Osteocyte (in vitro differentiated cells): ENCODE data around the gene RSL24D1. TPM values are rescaled to one million over a fixed set of nuclear protein-coding genes. Genes with fewer than 3 reads are reported as not detected.
A peak's percentile ranks its signal among the peaks of the same experiment; 100 is the strongest.

ENCODE experiments used
- DNase-seq: peaks from one replicate; pipeline ENCODE4 v3.0.0; 2021; ENCODE audit warnings: mixed read lengths; ENCODE audit not compliant: unreplicated experiment; ENCODE audit errors: extremely low spot score
- H3K27ac Mint-ChIP-seq: one replicate; pipeline ENCODE4 v1.8.0; 2021; ENCODE audit warnings: mild to moderate bottlenecking, mixed read lengths; ENCODE audit not compliant: unreplicated experiment
- H3K27me3 Mint-ChIP-seq: one replicate; pipeline ENCODE4 v1.8.0; 2021; ENCODE audit warnings: mixed read lengths; ENCODE audit not compliant: unreplicated experiment
- H3K36me3 Mint-ChIP-seq: one replicate; pipeline ENCODE4 v1.8.0; 2021; ENCODE audit warnings: mixed read lengths; ENCODE audit not compliant: unreplicated experiment
- H3K4me1 Mint-ChIP-seq: one replicate; pipeline ENCODE4 v1.8.0; 2021; ENCODE audit warnings: mixed read lengths; ENCODE audit not compliant: unreplicated experiment
- H3K4me3 Mint-ChIP-seq: one replicate; pipeline ENCODE4 v1.8.0; 2021; ENCODE audit warnings: mild to moderate bottlenecking, moderate library complexity, mixed read lengths; ENCODE audit not compliant: unreplicated experiment
- H3K9me3 Mint-ChIP-seq: one replicate; pipeline ENCODE4 v1.8.0; 2021; ENCODE audit warnings: mixed read lengths; ENCODE audit not compliant: unreplicated experiment
- total RNA-seq: library from RNA; stranded (reverse); gene quantifications from 2 replicates; pipeline ENCODE4 v1.2.1, GENCODE V29; 2021
- TF ChIP-seq, protein P1 (sequence below): fragments of 200-600 bp; sonication (generic); IDR thresholded peaks from 2 replicates; pipeline ENCODE4 v1.5.0; 2021; ENCODE audit warnings: antibody characterized with exemption, mild to moderate bottlenecking, moderate library complexity

The RSL24D1 gene
- total RNA-seq, 1 donor from 2014 or later: 76.2 TPM

DNA sequence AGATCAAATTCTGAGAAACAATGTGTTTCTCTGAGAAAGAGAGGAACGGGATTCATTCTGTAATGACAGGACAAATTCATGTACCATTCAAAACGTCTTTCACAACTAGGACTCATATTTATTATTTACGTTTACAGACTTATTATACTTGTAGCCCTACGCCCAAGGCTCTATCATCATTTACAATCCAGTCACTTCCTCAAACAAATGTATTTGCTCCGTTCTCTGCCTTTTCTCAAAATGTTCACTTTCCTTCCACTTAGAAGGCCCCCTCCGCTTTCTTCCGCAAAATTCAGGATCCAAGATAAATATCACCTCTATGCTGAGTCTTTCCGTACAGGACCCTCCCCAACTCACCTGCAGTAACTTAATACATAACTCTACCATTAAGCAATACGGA is 745 bp downstream of the RSL24D1 start:
- no peak for DNase-seq
- TF ChIP-seq, protein P1, sequence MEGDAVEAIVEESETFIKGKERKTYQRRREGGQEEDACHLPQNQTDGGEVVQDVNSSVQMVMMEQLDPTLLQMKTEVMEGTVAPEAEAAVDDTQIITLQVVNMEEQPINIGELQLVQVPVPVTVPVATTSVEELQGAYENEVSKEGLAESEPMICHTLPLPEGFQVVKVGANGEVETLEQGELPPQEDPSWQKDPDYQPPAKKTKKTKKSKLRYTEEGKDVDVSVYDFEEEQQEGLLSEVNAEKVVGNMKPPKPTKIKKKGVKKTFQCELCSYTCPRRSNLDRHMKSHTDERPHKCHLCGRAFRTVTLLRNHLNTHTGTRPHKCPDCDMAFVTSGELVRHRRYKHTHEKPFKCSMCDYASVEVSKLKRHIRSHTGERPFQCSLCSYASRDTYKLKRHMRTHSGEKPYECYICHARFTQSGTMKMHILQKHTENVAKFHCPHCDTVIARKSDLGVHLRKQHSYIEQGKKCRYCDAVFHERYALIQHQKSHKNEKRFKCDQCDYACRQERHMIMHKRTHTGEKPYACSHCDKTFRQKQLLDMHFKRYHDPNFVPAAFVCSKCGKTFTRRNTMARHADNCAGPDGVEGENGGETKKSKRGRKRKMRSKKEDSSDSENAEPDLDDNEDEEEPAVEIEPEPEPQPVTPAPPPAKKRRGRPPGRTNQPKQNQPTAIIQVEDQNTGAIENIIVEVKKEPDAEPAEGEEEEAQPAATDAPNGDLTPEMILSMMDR: no peak
- Mint-ChIP-seq H3K36me3 (peaks cover 8% of the 10 kb centered on the region), H3K4me1 (peaks cover 9% of the 10 kb centered on the region), H3K9me3 (no peaks in the 10 kb centered on the region), H3K27me3 (no peaks in the 10 kb centered on the region), H3K4me3 (no peak overlapping the region), H3K27ac (no peak overlapping the region)

DNA sequence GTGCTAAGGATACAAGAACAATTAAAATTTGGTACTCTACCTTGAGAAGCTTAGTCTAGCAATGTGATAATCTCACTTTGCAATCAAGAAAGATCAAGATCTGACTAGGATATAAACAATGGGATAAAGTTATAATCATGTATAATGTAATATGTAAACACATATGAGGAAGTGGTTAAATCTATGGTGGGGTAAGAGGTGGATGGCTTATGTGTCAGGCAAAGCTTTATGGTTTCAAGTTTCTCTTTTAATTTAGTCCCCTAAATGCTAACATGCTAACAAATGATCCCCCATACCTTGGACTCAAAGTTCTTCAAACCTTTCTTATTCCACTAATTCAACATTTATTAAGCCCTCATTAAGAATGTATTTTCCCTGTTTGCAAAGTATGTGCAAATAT is 2.5 kb downstream of the RSL24D1 start:
- peaks cover 9% of the 10 kb centered on the region for H3K4me1 Mint-ChIP-seq
- H3K9me3 Mint-ChIP-seq: no peaks in the 10 kb centered on the region
- TF ChIP-seq, protein P1: no peak
- H3K36me3 Mint-ChIP-seq: peaks cover 19% of the 10 kb centered on the region
- H3K27me3 Mint-ChIP-seq: no peaks in the 10 kb centered on the region
- H3K27ac Mint-ChIP-seq: peak overlapping the region; percentile 1
- H3K4me3 Mint-ChIP-seq: peak overlapping the region; percentile 20
- no peak for DNase-seq

DNA sequence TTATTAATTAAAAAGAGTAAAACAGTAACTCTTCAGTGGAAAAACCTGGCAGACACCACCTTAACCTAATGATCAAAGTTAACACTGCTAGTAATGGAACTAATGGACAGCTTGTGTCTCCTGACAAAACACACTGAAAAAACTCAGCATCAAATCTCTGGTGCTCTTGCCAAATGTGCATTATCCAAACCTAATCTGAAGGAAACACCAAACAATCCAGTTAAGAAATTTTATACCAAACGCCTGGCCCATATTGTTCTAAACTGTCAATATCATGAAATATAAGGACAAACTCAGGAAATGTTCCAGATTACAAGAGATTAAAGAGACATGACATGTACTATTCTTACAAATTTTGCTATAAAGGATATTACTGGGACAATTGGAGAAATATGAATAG is 10.4 kb downstream of the RSL24D1 start:
- H3K27ac Mint-ChIP-seq: no peak overlapping the region
- H3K27me3 Mint-ChIP-seq: no peaks in the 10 kb centered on the region
- peaks cover 62% of the 10 kb centered on the region for H3K36me3 Mint-ChIP-seq
- no peak overlapping the region for H3K4me3 Mint-ChIP-seq
- TF ChIP-seq, protein P1: no peak
- no peak for DNase-seq
- H3K4me1 Mint-ChIP-seq: peaks cover 4% of the 10 kb centered on the region
- no peaks in the 10 kb centered on the region for H3K9me3 Mint-ChIP-seq

DNA sequence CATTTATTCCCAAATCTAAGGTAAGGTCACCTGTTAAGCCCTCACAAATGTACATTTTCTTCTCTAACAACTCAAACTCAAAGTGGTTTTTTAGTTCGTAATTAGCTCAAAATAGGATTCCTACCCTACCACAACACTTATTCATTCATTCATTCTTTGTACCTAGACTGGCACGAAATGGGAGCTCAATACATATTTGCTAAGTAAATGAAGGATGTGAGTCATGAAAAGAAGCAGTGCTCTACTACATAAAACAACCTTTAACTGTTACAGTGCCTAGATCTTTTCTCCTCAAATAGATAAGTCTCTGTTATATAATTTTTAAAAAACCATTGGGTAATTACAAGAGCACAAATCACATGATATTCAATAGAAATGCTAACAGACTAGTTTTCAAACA is 13.1 kb downstream of the RSL24D1 start:
- Mint-ChIP-seq H3K36me3 (peaks cover 61% of the 10 kb centered on the region), H3K4me3 (no peak overlapping the region), H3K27ac (no peak overlapping the region), H3K27me3 (no peaks in the 10 kb centered on the region), H3K4me1 (peaks cover 4% of the 10 kb centered on the region), H3K9me3 (no peaks in the 10 kb centered on the region)
- TF ChIP-seq, protein P1: no peak
- DNase-seq: no peak

DNA sequence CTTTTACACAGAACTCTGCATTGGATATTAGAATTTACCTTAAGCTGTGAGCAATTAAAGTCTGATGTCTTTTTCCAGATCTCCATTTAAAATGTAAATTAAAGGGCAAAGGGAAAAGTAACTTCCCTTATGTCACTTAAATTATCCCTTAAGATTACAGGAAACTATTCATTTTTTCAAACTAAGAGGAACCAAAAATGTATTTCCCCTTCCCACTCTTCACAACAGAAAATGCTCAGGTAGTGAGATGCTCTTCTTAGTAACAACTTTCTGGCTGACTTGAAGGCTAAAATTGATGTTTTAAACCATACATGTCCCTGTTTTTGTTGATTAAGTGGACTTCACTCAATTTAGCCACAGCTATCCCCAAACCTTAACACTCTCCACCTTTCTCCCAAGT is 17.6 kb downstream of the RSL24D1 start:
- DNase-seq: no peak
- H3K27me3 Mint-ChIP-seq: no peaks in the 10 kb centered on the region
- H3K9me3 Mint-ChIP-seq: no peaks in the 10 kb centered on the region
- no peak overlapping the region for H3K4me3 Mint-ChIP-seq
- H3K4me1 Mint-ChIP-seq: no peaks in the 10 kb centered on the region
- no peak overlapping the region for H3K27ac Mint-ChIP-seq
- H3K36me3 Mint-ChIP-seq: peaks cover 37% of the 10 kb centered on the region
- TF ChIP-seq, protein P1: no peak
